Posterior vena cava (tissue), 2 donors: Measurements from ENCODE around the gene SCAMP2. TPM values are rescaled to one million over a fixed set of nuclear protein-coding genes. Genes with fewer than 3 reads are reported as not detected.
"Not testable (repeated sequence)": the region's sequence is repeated elsewhere in the genome, so short reads cannot be mapped to it uniquely, and the experiment has no call there.

Source experiments
- DNase-seq: peaks from one replicate; pipeline ENCODE4 v3.0.0-alpha.2; 2020; ENCODE audit warnings: low spot score
- intact Hi-C, 2 donors: fragments of 100-400 bp; cut with DNase I; formaldehyde crosslinking; loops; one replicate each; pipeline versions ENCODE4 v1.14.1 to v1.14.2; 2022 to 2023
- total RNA-seq, 2 donors: library from RNA; stranded (reverse); fragmentation: NEBNext Ultra II Directional; extraction: Animal tissue kit (Norgen Biotek cat#: 25700); gene quantifications; one replicate each; pipeline ENCODE4 v1.2.1, GENCODE V29; 2021
- donor health status: DM: yes; HTN: yes; CAD: no.
- donor health status: DM: yes; HTN: yes; CAD: no.

Gene SCAMP2
- total RNA-seq, 2 donors from 2014 or later, result 65.1 to 65.6 TPM

- DNase-seq, result no peak
- intact Hi-C loops, result no loop called here
Measured at GRCh38 chr15:74892931-74893330, 19.8 kb upstream of the SCAMP2 start.

GRCh38 chr15:74892313-74892712, 19.1 kb upstream of the SCAMP2 start:
- intact Hi-C loops, result no loop called here
- no peak for DNase-seq

GRCh38 chr15:74891469-74891868, 18.3 kb upstream of the SCAMP2 start:
- intact Hi-C loops, result no loop called here
- no peak for DNase-seq

- intact Hi-C loops, result no loop called here
- no peak for DNase-seq
Measured at GRCh38 chr15:74890665-74890960, 17.4 kb upstream of the SCAMP2 start.

GRCh38 chr15:74889883-74890664, 16.9 kb upstream of the SCAMP2 start, which contains the start of gene MPI:
TSS of gene MPI (plus strand) at chr15:74890042. CDS start at chr15:74890074, 32 bp downstream.
- peak; percentile 96 for DNase-seq
- intact Hi-C loops, result no loop called here

- intact Hi-C loops, result no loop called here
- no peak for DNase-seq
Measured at GRCh38 chr15:74889390-74889882, 16.3 kb upstream of the SCAMP2 start.

- intact Hi-C loops, result no loop called here
- no peak for DNase-seq
Measured at GRCh38 chr15:74888716-74889115, 15.6 kb upstream of the SCAMP2 start.

- intact Hi-C loops, DNase-seq: not testable (repeated sequence)
Measured at GRCh38 chr15:74887537-74888193, 14.5 kb upstream of the SCAMP2 start.

GRCh38 chr15:74885461-74885860, 12.3 kb upstream of the SCAMP2 start:
- intact Hi-C loops, result no loop called here
- DNase-seq, result no peak

GRCh38 chr15:74884428-74885223, 11.5 kb upstream of the SCAMP2 start:
- no peak for DNase-seq
- intact Hi-C loops, result no loop called here

GRCh38 chr15:74882528-74882927, 9.4 kb upstream of the SCAMP2 start:
- intact Hi-C loops, result no loop called here
- no peak for DNase-seq

GRCh38 chr15:74878273-74878672, 5.1 kb upstream of the SCAMP2 start:
- intact Hi-C loops, result no loop called here
- DNase-seq, result no peak

- DNase-seq, result no peak
- intact Hi-C loops, result no loop called here
Measured at GRCh38 chr15:74873756-74874424, 725 bp upstream of the SCAMP2 start.

- no peak for DNase-seq
- intact Hi-C loops, result no loop called here
Measured at GRCh38 chr15:74872702-74873035, 496 bp downstream of the SCAMP2 start.

- intact Hi-C loops, result no loop called here
- DNase-seq, result no peak
Measured at GRCh38 chr15:74870436-74871215, 2.5 kb downstream of the SCAMP2 start.

GRCh38 chr15:74869726-74870407, 3.3 kb downstream of the SCAMP2 start:
- intact Hi-C loops, result no loop called here
- peak; percentile 89 for DNase-seq

- no peak for DNase-seq
- intact Hi-C loops, result no loop called here
Measured at GRCh38 chr15:74869372-74869725, 3.8 kb downstream of the SCAMP2 start.

- intact Hi-C loops, result no loop called here
- no peak for DNase-seq
Measured at GRCh38 chr15:74868059-74868458, 5.1 kb downstream of the SCAMP2 start.
